Erythroblast (primary cell): ENCODE data around the gene ADGRA3.

Experiments
- GATA1 ChIP-seq: IDR thresholded peaks from 2 replicates; pipeline ENCODE4 v1.6.1; 2011; ENCODE audit warnings: low read depth, mild to moderate bottlenecking, control low read depth, low read length, moderate library complexity
- POLR2A ChIP-seq: IDR thresholded peaks from 2 replicates; pipeline ENCODE4 v1.6.1; 2011; ENCODE audit warnings: mild to moderate bottlenecking, low read length

GRCh38 chr4:22348410-22348809 lies 167.5 kb downstream of the ADGRA3 start:
- TF ChIP-seq POLR2A (no peak), GATA1 (no peak)
